ENCODE data around the gene ACACA.

- TF ChIP-seq CTCF (conservative IDR thresholded peaks at IDR 0.05; ENCODE audit: low read depth, low read length) (no peak), EZH2 (IDR thresholded peaks at IDR 0.05; ENCODE audit: low read length, unreplicated experiment) (no peak)
Measured at GRCh38 chr17:37121616-37122015, 285.0 kb downstream of the ACACA start.
